Measurements from ENCODE around the gene TST. TPM values are rescaled to one million over a fixed set of nuclear protein-coding genes. Genes with fewer than 3 reads are reported as not detected.

TST gene
- polyA plus RNA-seq, 3 donors = 17.3 to 41.7 (median 34.5) TPM

DNA sequence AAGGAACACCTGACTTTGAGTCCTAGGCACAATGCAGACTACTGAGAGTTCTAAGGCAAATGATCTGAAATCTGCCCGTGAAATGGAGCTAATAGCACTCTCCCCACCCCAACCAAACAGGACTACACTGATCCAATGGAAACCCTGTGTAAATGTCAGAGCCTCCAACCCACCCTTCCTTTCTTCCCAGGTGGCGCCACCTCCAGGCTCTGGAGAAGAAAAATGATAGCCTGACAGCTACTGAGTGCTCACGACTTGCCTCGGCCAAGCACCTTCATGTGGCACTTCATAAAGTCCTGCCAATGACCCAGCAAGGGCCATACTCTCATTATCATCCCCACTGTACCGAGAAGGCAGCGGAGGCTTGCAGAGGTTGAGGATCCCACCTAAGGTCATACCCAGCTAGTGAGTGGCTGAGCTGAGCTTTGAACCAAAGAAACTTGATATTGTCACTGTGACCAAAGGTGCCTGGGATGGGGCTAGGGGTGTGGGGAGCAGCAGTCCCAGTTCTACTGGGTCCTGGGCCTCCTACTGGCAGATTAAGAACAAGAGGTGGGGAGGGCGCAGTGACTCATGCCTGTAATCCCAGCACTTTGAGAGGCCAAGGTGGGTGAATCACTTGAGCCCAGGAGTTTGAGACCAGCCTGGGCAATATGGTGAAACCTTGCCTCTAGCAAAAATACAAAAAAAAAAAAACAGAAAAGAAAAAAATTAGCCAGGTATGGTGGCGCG, 20.5 kb downstream of the TST start:
- Mint-ChIP-seq H3K36me3 (no peaks in the 10 kb centered on the region), H3K27me3 (ENCODE audit: low read depth in 3 of 3) (peaks cover 2 to 10% (median 10%) of the 10 kb centered on the region in 3 donors)
- H4K20me1 ChIP-seq (ENCODE audit: insufficient read depth, low read length) = no peaks in the 10 kb centered on the region

DNA sequence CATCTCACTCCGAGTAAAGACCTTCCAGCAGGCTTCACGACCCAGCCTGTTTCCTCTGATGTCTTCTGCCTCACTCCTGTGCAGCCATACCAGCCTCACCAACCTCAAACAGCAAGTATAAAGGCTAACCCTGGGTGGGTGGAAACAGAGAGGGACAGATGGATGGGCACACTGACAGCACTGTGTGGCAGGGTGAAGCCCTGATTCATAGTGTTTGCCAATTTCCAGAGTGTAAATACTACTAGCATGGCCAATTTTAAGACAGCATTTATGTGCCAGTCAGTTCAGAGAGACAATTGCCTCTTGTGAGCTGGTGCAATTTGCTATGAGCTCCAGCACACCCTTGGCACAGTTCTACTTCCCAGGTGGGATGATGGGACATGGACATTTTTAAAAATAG, 21.5 kb downstream of the TST start:
- Mint-ChIP-seq H3K36me3 (no peaks in the 10 kb centered on the region), H3K4me1 (no peaks in the 10 kb centered on the region), H3K27me3 (ENCODE audit: low read depth in 3 of 3) (peaks cover 2 to 16% (median 8%) of the 10 kb centered on the region in 3 donors), H3K9me3 (no peaks in the 10 kb centered on the region), H3K27ac (no peak overlapping the region), H3K4me3 (no peak overlapping the region)
- no peaks in the 10 kb centered on the region for H3K36me3 ChIP-seq (replicated peaks in 1 of 2; ENCODE audit: control insufficient read depth in 1 of 2, insufficient read depth in 2 of 2, low read length in 2 of 2)
- DNase-seq = no peak
- no peak overlapping the region for H3K27ac ChIP-seq (ENCODE audit: low read depth in 1 of 2, low read length in 2 of 2)
- no peak overlapping the region for H2AFZ ChIP-seq (ENCODE audit: insufficient read depth, low read depth, low read length, poor library complexity, severe bottlenecking)
- intact Hi-C loops (cut with micrococcal nuclease) = loop anchor here in 1 of 2 donors (10.0 kb wide), 1 partner anchor 443 kb away; no protein-coding TSS in a partner anchor
- no peaks in the 10 kb centered on the region for H3K79me2 ChIP-seq (ENCODE audit: insufficient read depth, low read length)
- no peaks in the 10 kb centered on the region for H3K27me3 ChIP-seq (ENCODE audit: control insufficient read depth in 2 of 2, insufficient read depth in 2 of 2, low read length in 2 of 2)
- H3K9ac ChIP-seq (ENCODE audit: insufficient read depth, low read length, poor library complexity, severe bottlenecking) = no peak overlapping the region
- H3K9me3 ChIP-seq (replicated peaks in 1 of 2; ENCODE audit: control insufficient read depth in 1 of 2, insufficient read depth in 1 of 2, low read length in 2 of 2) = no peaks in the 10 kb centered on the region
- H4K20me1 ChIP-seq (ENCODE audit: insufficient read depth, low read length) = no peaks in the 10 kb centered on the region
- no peak overlapping the region for H3K4me3 ChIP-seq (replicated peaks in 1 of 3; ENCODE audit: low read depth in 2 of 3, low read length in 3 of 3)
- whole genome bisulfite sequencing (ENCODE audit: insufficient coverage) = 100% methylated on average over 1 of the region's 2 CpGs
- TF ChIP-seq, protein P1, sequence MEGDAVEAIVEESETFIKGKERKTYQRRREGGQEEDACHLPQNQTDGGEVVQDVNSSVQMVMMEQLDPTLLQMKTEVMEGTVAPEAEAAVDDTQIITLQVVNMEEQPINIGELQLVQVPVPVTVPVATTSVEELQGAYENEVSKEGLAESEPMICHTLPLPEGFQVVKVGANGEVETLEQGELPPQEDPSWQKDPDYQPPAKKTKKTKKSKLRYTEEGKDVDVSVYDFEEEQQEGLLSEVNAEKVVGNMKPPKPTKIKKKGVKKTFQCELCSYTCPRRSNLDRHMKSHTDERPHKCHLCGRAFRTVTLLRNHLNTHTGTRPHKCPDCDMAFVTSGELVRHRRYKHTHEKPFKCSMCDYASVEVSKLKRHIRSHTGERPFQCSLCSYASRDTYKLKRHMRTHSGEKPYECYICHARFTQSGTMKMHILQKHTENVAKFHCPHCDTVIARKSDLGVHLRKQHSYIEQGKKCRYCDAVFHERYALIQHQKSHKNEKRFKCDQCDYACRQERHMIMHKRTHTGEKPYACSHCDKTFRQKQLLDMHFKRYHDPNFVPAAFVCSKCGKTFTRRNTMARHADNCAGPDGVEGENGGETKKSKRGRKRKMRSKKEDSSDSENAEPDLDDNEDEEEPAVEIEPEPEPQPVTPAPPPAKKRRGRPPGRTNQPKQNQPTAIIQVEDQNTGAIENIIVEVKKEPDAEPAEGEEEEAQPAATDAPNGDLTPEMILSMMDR (IDR thresholded peaks at IDR 0.05) = no peak
- H3K4me2 ChIP-seq (replicated peaks; ENCODE audit: extremely low read depth, low read length, poor library complexity, severe bottlenecking) = no peak overlapping the region
- H3K4me1 ChIP-seq (ENCODE audit: control insufficient read depth in 1 of 2, insufficient read depth in 2 of 2, low read length in 2 of 2) = no peaks in the 10 kb centered on the region

More for the DNA sequence above, 20.5 kb downstream of the TST start:
- H3K79me2 ChIP-seq (ENCODE audit: insufficient read depth, low read length) = no peaks in the 10 kb centered on the region
- no peak overlapping the region for H3K4me3 ChIP-seq (replicated peaks in 1 of 3; ENCODE audit: low read depth in 2 of 3, low read length in 3 of 3)
- 83% methylated on average over 2 of the region's 9 CpGs for WGBS (ENCODE audit: insufficient coverage)
- peak overlapping the region in 1 of 7 donors; percentile 44 for H3K27ac Mint-ChIP-seq
- no peak overlapping the region for H3K4me2 ChIP-seq (replicated peaks; ENCODE audit: extremely low read depth, low read length, poor library complexity, severe bottlenecking)
- no peak overlapping the region for H3K4me3 Mint-ChIP-seq
- intact Hi-C loops (cut with micrococcal nuclease) = loop anchor here in 1 of 2 donors (10.0 kb wide), 1 partner anchor 444 kb away; no protein-coding TSS in a partner anchor
- no peaks in the 10 kb centered on the region for H3K9me3 ChIP-seq (replicated peaks in 1 of 2; ENCODE audit: control insufficient read depth in 1 of 2, insufficient read depth in 1 of 2, low read length in 2 of 2)
- no peak overlapping the region for H3K9ac ChIP-seq (ENCODE audit: insufficient read depth, low read length, poor library complexity, severe bottlenecking)
- no peaks in the 10 kb centered on the region for H3K36me3 ChIP-seq (replicated peaks in 1 of 2; ENCODE audit: control insufficient read depth in 1 of 2, insufficient read depth in 2 of 2, low read length in 2 of 2)
- no peak overlapping the region for H2AFZ ChIP-seq (ENCODE audit: insufficient read depth, low read depth, low read length, poor library complexity, severe bottlenecking)
- no peak for DNase-seq
- H3K9me3 Mint-ChIP-seq = no peaks in the 10 kb centered on the region
- no peaks in the 10 kb centered on the region for H3K4me1 Mint-ChIP-seq
- H3K4me1 ChIP-seq (ENCODE audit: control insufficient read depth in 1 of 2, insufficient read depth in 2 of 2, low read length in 2 of 2) = no peaks in the 10 kb centered on the region
- H3K27ac ChIP-seq (ENCODE audit: low read depth in 1 of 2, low read length in 2 of 2) = no peak overlapping the region
- TF ChIP-seq, protein P1 (IDR thresholded peaks at IDR 0.05) = no peak
- no peaks in the 10 kb centered on the region for H3K27me3 ChIP-seq (ENCODE audit: control insufficient read depth in 2 of 2, insufficient read depth in 2 of 2, low read length in 2 of 2)

Measured in CD14-positive monocyte (primary cell).